K562 (cell line): ENCODE data around the gene CEP85L. TPM values are rescaled to one million over a fixed set of nuclear protein-coding genes. Genes with fewer than 3 reads are reported as not detected.

Experiments
- ARID1B ChIP-seq: fragments of 450-650 bp; IDR thresholded peaks from 2 replicates; pipeline ENCODE4 v1.6.1; 2016; ENCODE audit warnings: antibody characterized with exemption, mild to moderate bottlenecking, inconsistent platforms
- EWSR1 ChIP-seq: fragments of 450-650 bp; IDR thresholded peaks from 2 replicates; pipeline ENCODE4 v1.6.1; 2018; ENCODE audit warnings: borderline replicate concordance, mild to moderate bottlenecking, low read depth, moderate library complexity; ENCODE audit not compliant: partially characterized antibody
- FOXP1 ChIP-seq: sonication (generic); formaldehyde crosslinking; IDR thresholded peaks from 2 replicates; pipeline ENCODE4 v1.8.0; 2022; ENCODE audit warnings: mild to moderate bottlenecking, missing genetic modification reagents
- KLF6 ChIP-seq: fragments of 250-450 bp; sonication (Bioruptor Pico); IDR thresholded peaks from 2 replicates; pipeline ENCODE4 v1.4.0; 2020; ENCODE audit warnings: mild to moderate bottlenecking, moderate library complexity, borderline replicate concordance
- SMARCB1 ChIP-seq: IDR thresholded peaks from 2 replicates; pipeline ENCODE4 v1.6.1; 2011; ENCODE audit warnings: improper control_type of control experiment, low read depth; ENCODE audit not compliant: insufficient read length
- SMARCE1 ChIP-seq: fragments of 450-650 bp; IDR thresholded peaks from 2 replicates; pipeline ENCODE4 v1.7.1; 2016; ENCODE audit warnings: mild to moderate bottlenecking
- SOX6 ChIP-seq: fragments of 450-650 bp; IDR thresholded peaks from 2 replicates; pipeline ENCODE4 v1.6.1; 2014; ENCODE audit warnings: mild to moderate bottlenecking
- ZNF174 ChIP-seq: fragments of 250-450 bp; sonication (Bioruptor Pico); IDR thresholded peaks from 2 replicates; pipeline ENCODE4 v1.4.0; 2020; ENCODE audit warnings: mild to moderate bottlenecking
- ZNF76 ChIP-seq: fragments of 250-450 bp; sonication (Bioruptor Pico); IDR thresholded peaks from 2 replicates; pipeline ENCODE4 v1.4.0; 2020; ENCODE audit warnings: mild to moderate bottlenecking, moderate library complexity, borderline replicate concordance
- polyA plus RNA-seq, 8 experiments: library from polyadenylated mRNA; depleted of rRNA in 4 of 8; stranded (reverse) in 5 of 8; unstranded in 3 of 8; fragments of >200 nt; fragmentation: Nextera tagmentation in 2 of 8; fragmentation: Illumina TruSeq in 1 of 8; extraction: Ambion mirVana in 2 of 8; extraction: Trizol in 1 of 8; gene quantifications; 2 replicates each; pipeline versions ENCODE4 v1.2.1 to v1.2.3, GENCODE V29; 2011 to 2014; ENCODE audit warnings: inconsistent platforms in 1 of 8, missing spikeins in 1 of 8
- total RNA-seq, 7 experiments: library from RNA; depleted of rRNA in 6 of 7; stranded (reverse); fragments of >200 nt in 6 of 7; fragmentation: Illumina TruSeq in 2 of 7; extraction: Trizol in 2 of 7; gene quantifications; 2 replicates each; pipeline versions ENCODE4 v1.2.1 to v1.2.3, GENCODE V29; 2011 to 2021; ENCODE audit warnings: low replicate concordance in 1 of 7
- TF ChIP-seq, protein P1 (sequence below), 2 experiments: IDR thresholded peaks; 2 replicates each; pipeline ENCODE4 v1.6.1; 2012; ENCODE audit warnings: improper control_type of control experiment in 2 of 2, low read depth in 2 of 2, low read length in 2 of 2, borderline replicate concordance in 1 of 2
- TF ChIP-seq, protein P2 (sequence below): fragments of 450-650 bp; formaldehyde crosslinking; IDR thresholded peaks from 2 replicates; pipeline ENCODE4 v1.4.0; 2020; ENCODE audit warnings: mild to moderate bottlenecking, moderate library complexity
- TF ChIP-seq, protein P3 (sequence below): fragments of 450-650 bp; IDR thresholded peaks from 2 replicates; pipeline ENCODE4 v1.6.1; 2016
- TF ChIP-seq, protein P4 (sequence below), 2 experiments: fragments of 450-650 bp; conservative IDR thresholded peaks; 2 replicates each; pipeline ENCODE4 v1.6.1; 2017; ENCODE audit warnings: mild to moderate bottlenecking in 2 of 2, moderate library complexity in 2 of 2
- TF ChIP-seq, protein P5 (sequence below): fragments of 250-450 bp; sonication (Bioruptor Pico); IDR thresholded peaks from 2 replicates; pipeline ENCODE4 v1.4.0; 2020
- TF ChIP-seq, protein P6 (sequence below): fragments of 150-350 bp; conservative IDR thresholded peaks from 2 replicates; pipeline ENCODE4 v1.6.1; 2014; ENCODE audit warnings: low read length
- TF ChIP-seq, protein P7 (sequence below): fragments of 250-450 bp; sonication (Bioruptor Pico); IDR thresholded peaks from 2 replicates; pipeline ENCODE4 v1.8.0; 2022; ENCODE audit warnings: moderate library complexity, mild to moderate bottlenecking, inconsistent platforms

Gene CEP85L
- total and polyA plus RNA-seq, 9 of the 15 experiments (the other 6 are each of a cell fraction or from before 2014, with no cell fraction given): 4.5 to 15.8 (median 8.3) TPM

DNA sequence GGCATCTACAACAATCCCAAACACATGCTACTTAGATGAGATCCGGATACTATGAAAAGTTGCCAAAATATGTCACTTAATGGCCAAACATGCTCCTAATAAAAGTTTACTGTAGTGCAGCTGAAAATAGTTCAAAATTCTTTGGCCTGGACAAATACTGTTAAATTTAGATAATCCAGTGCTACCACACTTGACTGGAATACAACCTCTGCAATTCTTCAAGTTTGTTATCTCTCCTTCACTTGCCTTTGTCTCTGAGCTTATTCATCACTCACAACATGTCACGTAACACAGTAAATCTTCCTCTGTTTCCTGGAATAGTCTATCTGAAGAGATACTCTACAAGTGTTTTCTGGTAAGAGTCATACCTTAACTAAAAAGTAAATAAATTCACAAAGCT, 113.8 kb downstream of the CEP85L start (continued):
- TF ChIP-seq, protein P1, sequence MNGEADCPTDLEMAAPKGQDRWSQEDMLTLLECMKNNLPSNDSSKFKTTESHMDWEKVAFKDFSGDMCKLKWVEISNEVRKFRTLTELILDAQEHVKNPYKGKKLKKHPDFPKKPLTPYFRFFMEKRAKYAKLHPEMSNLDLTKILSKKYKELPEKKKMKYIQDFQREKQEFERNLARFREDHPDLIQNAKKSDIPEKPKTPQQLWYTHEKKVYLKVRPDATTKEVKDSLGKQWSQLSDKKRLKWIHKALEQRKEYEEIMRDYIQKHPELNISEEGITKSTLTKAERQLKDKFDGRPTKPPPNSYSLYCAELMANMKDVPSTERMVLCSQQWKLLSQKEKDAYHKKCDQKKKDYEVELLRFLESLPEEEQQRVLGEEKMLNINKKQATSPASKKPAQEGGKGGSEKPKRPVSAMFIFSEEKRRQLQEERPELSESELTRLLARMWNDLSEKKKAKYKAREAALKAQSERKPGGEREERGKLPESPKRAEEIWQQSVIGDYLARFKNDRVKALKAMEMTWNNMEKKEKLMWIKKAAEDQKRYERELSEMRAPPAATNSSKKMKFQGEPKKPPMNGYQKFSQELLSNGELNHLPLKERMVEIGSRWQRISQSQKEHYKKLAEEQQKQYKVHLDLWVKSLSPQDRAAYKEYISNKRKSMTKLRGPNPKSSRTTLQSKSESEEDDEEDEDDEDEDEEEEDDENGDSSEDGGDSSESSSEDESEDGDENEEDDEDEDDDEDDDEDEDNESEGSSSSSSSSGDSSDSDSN (IDR thresholded peaks at IDR 0.05; ENCODE audit: borderline replicate concordance in 1 of 2, low read depth in 2 of 2, low read length in 2 of 2): no peak
- TF ChIP-seq SMARCB1 (no peak), EWSR1 (no peak), SOX6 (peak; percentile 98), ZNF76 (CRISPR knock-in tag) (no peak), FOXP1 (CRISPR knock-in tag) (no peak), ARID1B (peak; percentile 93), ZNF174 (CRISPR knock-in tag) (no peak), KLF6 (CRISPR knock-in tag) (no peak), SMARCE1 (peak; percentile 83)
- TF ChIP-seq, protein P2, sequence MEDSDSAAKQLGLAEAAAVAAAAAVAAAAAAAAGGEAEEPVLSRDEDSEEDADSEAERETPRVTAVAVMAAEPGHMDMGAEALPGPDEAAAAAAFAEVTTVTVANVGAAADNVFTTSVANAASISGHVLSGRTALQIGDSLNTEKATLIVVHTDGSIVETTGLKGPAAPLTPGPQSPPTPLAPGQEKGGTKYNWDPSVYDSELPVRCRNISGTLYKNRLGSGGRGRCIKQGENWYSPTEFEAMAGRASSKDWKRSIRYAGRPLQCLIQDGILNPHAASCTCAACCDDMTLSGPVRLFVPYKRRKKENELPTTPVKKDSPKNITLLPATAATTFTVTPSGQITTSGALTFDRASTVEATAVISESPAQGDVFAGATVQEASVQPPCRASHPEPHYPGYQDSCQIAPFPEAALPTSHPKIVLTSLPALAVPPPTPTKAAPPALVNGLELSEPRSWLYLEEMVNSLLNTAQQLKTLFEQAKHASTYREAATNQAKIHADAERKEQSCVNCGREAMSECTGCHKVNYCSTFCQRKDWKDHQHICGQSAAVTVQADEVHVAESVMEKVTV (CRISPR knock-in tag): no peak
- TF ChIP-seq, protein P3, sequence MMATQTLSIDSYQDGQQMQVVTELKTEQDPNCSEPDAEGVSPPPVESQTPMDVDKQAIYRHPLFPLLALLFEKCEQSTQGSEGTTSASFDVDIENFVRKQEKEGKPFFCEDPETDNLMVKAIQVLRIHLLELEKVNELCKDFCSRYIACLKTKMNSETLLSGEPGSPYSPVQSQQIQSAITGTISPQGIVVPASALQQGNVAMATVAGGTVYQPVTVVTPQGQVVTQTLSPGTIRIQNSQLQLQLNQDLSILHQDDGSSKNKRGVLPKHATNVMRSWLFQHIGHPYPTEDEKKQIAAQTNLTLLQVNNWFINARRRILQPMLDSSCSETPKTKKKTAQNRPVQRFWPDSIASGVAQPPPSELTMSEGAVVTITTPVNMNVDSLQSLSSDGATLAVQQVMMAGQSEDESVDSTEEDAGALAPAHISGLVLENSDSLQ: peak; percentile 93
- TF ChIP-seq, protein P4, sequence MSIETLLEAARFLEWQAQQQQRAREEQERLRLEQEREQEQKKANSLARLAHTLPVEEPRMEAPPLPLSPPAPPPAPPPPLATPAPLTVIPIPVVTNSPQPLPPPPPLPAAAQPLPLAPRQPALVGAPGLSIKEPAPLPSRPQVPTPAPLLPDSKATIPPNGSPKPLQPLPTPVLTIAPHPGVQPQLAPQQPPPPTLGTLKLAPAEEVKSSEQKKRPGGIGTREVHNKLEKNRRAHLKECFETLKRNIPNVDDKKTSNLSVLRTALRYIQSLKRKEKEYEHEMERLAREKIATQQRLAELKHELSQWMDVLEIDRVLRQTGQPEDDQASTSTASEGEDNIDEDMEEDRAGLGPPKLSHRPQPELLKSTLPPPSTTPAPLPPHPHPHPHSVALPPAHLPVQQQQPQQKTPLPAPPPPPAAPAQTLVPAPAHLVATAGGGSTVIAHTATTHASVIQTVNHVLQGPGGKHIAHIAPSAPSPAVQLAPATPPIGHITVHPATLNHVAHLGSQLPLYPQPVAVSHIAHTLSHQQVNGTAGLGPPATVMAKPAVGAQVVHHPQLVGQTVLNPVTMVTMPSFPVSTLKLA (conservative IDR thresholded peaks at IDR 0.05): 0 out of 4 replicates have a peak, but pooled peaks of 1 of the 2 experiments have one; percentile 31
- TF ChIP-seq, protein P5, sequence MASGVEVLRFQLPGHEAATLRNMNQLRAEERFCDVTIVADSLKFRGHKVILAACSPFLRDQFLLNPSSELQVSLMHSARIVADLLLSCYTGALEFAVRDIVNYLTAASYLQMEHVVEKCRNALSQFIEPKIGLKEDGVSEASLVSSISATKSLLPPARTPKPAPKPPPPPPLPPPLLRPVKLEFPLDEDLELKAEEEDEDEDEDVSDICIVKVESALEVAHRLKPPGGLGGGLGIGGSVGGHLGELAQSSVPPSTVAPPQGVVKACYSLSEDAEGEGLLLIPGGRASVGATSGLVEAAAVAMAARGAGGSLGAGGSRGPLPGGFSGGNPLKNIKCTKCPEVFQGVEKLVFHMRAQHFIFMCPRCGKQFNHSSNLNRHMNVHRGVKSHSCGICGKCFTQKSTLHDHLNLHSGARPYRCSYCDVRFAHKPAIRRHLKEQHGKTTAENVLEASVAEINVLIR: no peak
- TF ChIP-seq, protein P6, sequence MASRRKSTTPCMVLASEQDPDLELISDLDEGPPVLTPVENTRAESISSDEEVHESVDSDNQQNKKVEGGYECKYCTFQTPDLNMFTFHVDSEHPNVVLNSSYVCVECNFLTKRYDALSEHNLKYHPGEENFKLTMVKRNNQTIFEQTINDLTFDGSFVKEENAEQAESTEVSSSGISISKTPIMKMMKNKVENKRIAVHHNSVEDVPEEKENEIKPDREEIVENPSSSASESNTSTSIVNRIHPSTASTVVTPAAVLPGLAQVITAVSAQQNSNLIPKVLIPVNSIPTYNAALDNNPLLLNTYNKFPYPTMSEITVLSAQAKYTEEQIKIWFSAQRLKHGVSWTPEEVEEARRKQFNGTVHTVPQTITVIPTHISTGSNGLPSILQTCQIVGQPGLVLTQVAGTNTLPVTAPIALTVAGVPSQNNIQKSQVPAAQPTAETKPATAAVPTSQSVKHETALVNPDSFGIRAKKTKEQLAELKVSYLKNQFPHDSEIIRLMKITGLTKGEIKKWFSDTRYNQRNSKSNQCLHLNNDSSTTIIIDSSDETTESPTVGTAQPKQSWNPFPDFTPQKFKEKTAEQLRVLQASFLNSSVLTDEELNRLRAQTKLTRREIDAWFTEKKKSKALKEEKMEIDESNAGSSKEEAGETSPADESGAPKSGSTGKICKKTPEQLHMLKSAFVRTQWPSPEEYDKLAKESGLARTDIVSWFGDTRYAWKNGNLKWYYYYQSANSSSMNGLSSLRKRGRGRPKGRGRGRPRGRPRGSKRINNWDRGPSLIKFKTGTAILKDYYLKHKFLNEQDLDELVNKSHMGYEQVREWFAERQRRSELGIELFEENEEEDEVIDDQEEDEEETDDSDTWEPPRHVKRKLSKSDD: no peak
- TF ChIP-seq, protein P7, sequence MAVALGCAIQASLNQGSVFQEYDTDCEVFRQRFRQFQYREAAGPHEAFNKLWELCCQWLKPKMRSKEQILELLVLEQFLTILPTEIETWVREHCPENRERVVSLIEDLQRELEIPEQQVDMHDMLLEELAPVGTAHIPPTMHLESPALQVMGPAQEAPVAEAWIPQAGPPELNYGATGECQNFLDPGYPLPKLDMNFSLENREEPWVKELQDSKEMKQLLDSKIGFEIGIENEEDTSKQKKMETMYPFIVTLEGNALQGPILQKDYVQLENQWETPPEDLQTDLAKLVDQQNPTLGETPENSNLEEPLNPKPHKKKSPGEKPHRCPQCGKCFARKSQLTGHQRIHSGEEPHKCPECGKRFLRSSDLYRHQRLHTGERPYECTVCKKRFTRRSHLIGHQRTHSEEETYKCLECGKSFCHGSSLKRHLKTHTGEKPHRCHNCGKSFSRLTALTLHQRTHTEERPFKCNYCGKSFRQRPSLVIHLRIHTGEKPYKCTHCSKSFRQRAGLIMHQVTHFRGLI: no peak
